GM23338 (cell line): Measurements from ENCODE around the gene XYLT1. TPM values are rescaled to one million over a fixed set of nuclear protein-coding genes. Genes with fewer than 3 reads are reported as not detected.

Experiments
- ATAC-seq: fragments of 200-7000 bp; cut with Tn5 transposase; 3 replicates; pipeline ENCODE4 v1.9.1; 2020
- DNase-seq: peaks from one replicate; pipeline ENCODE4 v3.0.0-alpha.2; 2015; ENCODE audit warnings: low spot score
- H2AFZ ChIP-seq: fragments of 200-600 bp; sonication (generic); 2 replicates; pipeline ENCODE4 v1.8.0; 2016; ENCODE audit warnings: antibody characterized with exemption, mild to moderate bottlenecking, moderate library complexity
- H3F3A ChIP-seq: fragments of 200-600 bp; sonication (generic); replicated peaks from 2 replicates; pipeline ENCODE4 v1.8.0; 2017; ENCODE audit warnings: antibody characterized with exemption, mixed run types, low read depth
- H3K27ac ChIP-seq: fragments of 200-600 bp; sonication (generic); 2 replicates; pipeline ENCODE4 v1.6.1; 2016; ENCODE audit warnings: low read depth
- H3K27me3 ChIP-seq: fragments of 200-600 bp; sonication (generic); 2 replicates; pipeline ENCODE4 v1.8.0; 2016; ENCODE audit warnings: mild to moderate bottlenecking, mixed run types, moderate library complexity; ENCODE audit not compliant: insufficient read depth
- H3K36me3 ChIP-seq: fragments of 200-600 bp; sonication (generic); 2 replicates; pipeline ENCODE4 v1.8.0; 2016; ENCODE audit warnings: mild to moderate bottlenecking; ENCODE audit not compliant: insufficient read depth
- H3K4me1 ChIP-seq: fragments of 200-600 bp; sonication (generic); 2 replicates; pipeline ENCODE4 v1.8.0; 2016; ENCODE audit warnings: mild to moderate bottlenecking, moderate library complexity; ENCODE audit not compliant: insufficient read depth
- H3K4me2 ChIP-seq: fragments of 200-600 bp; sonication (generic); 2 replicates; pipeline ENCODE4 v1.7.1; 2017; ENCODE audit warnings: mixed run types
- H3K4me3 ChIP-seq: fragments of 200-600 bp; sonication (generic); 2 replicates; pipeline ENCODE4 v1.6.1; 2016; ENCODE audit warnings: mixed run types
- H3K79me2 ChIP-seq: fragments of 200-600 bp; sonication (generic); replicated peaks from 2 replicates; pipeline ENCODE4 v1.8.0; 2017; ENCODE audit warnings: mild to moderate bottlenecking; ENCODE audit not compliant: insufficient read depth
- H3K9me2 ChIP-seq: fragments of 200-600 bp; sonication (generic); 2 replicates; pipeline ENCODE4 v1.8.0; 2017; ENCODE audit not compliant: insufficient read depth
- H4K20me1 ChIP-seq: fragments of 200-600 bp; sonication (generic); replicated peaks from 2 replicates; pipeline ENCODE4 v1.8.0; 2017; ENCODE audit warnings: mild to moderate bottlenecking; ENCODE audit not compliant: insufficient read depth
- H3K27ac Mint-ChIP-seq: 2 replicates; pipeline ENCODE4 v1.8.0; 2020; ENCODE audit warnings: inconsistent platforms, mild to moderate bottlenecking, moderate library complexity, mixed read lengths
- H3K27me3 Mint-ChIP-seq: 3 replicates; pipeline ENCODE4 v1.8.0; 2022; ENCODE audit warnings: low read depth, mild to moderate bottlenecking, moderate library complexity, mixed read lengths, inconsistent platforms; ENCODE audit not compliant: insufficient read depth, poor library complexity
- H3K36me3 Mint-ChIP-seq: 3 replicates; pipeline ENCODE4 v1.8.0; 2021; ENCODE audit warnings: low read depth, mild to moderate bottlenecking, inconsistent platforms, moderate library complexity, mixed read lengths
- H3K4me1 Mint-ChIP-seq: 3 replicates; pipeline ENCODE4 v1.8.0; 2020; ENCODE audit warnings: mild to moderate bottlenecking, inconsistent platforms, mixed read lengths
- H3K4me3 Mint-ChIP-seq: 3 replicates; pipeline ENCODE4 v1.8.0; 2021; ENCODE audit warnings: moderate library complexity, mild to moderate bottlenecking, inconsistent platforms, mixed read lengths
- H3K9me3 Mint-ChIP-seq: 3 replicates; pipeline ENCODE4 v1.8.0; 2020; ENCODE audit warnings: moderate library complexity, mild to moderate bottlenecking, inconsistent platforms, mixed read lengths
- CREB1 ChIP-seq: fragments of 250-450 bp; sonication (Bioruptor Pico); IDR thresholded peaks from 2 replicates; pipeline ENCODE4 v1.5.0; 2020; ENCODE audit warnings: low read depth, mild to moderate bottlenecking, moderate library complexity
- CTCF ChIP-seq, 2 experiments: fragments of 200-600 bp in 1 of 2; sonication (generic) in 1 of 2; conservative IDR thresholded peaks; 2 replicates each; pipeline versions ENCODE4 v1.5.1 to v1.6.1; 2016 to 2017; ENCODE audit warnings: antibody characterized with exemption in 2 of 2, low read depth in 2 of 2, mild to moderate bottlenecking in 2 of 2, moderate library complexity in 1 of 2
- EZH2 ChIP-seq: fragments of 200-600 bp; sonication (generic); IDR thresholded peaks from one replicate; pipeline ENCODE4 v1.8.0; 2017; ENCODE audit warnings: antibody characterized with exemption, mild to moderate bottlenecking, low read depth; ENCODE audit not compliant: unreplicated experiment
- POLR2AphosphoS5 ChIP-seq: IDR thresholded peaks from 2 replicates; pipeline ENCODE4 v1.6.1; 2016; ENCODE audit warnings: antibody characterized with exemption, low read depth
- ZNF114 ChIP-seq: fragments of 250-450 bp; sonication (Bioruptor Pico); IDR thresholded peaks from 2 replicates; pipeline ENCODE4 v1.5.0; 2020; ENCODE audit warnings: mild to moderate bottlenecking, moderate library complexity
- ZNF462 ChIP-seq: fragments of 250-450 bp; sonication (Bioruptor Pico); IDR thresholded peaks from 2 replicates; pipeline ENCODE4 v1.5.0; 2020; ENCODE audit warnings: mild to moderate bottlenecking, moderate library complexity
- polyA plus RNA-seq: library from polyadenylated mRNA; unstranded; fragments of >200 nt; fragmentation: Nextera tagmentation; extraction: Ambion mirVana; gene quantifications from 2 replicates; pipeline ENCODE4 v1.2.1, GENCODE V29; 2016
- total RNA-seq: library from RNA; depleted of rRNA; stranded (reverse); fragments of >200 nt; shearing (Covaris generic); gene quantifications from 2 replicates; pipeline ENCODE4 v1.2.3, GENCODE V29; 2014

Gene XYLT1
- total and polyA plus RNA-seq, 2 experiments from 2014 or later = 3.5 to 24.7 TPM

GRCh38 chr16:17364319-17365210 lies 106.2 kb downstream of the XYLT1 start:
- Histone ChIP-seq H3K27ac (0 out of 2 replicates have a peak overlapping the region, but pooled peaks have one; percentile 86), H3K4me1 (peaks cover 33% of the 10 kb centered on the region), H3K27me3 (no peaks in the 10 kb centered on the region), H3K4me2 (no peak overlapping the region; the same call in 1 of the 2 replicates), H3K36me3 (no peaks in the 10 kb centered on the region), H4K20me1 (no peaks in the 10 kb centered on the region), H3K79me2 (peaks cover 72% of the 10 kb centered on the region), H3K4me3 (no peak overlapping the region), H3K9me2 (0 out of 2 replicates have a peak, but pooled peaks cover 4% of the 10 kb centered on the region), H2AFZ (no peak overlapping the region), H3F3A (no peaks in the 10 kb centered on the region)
- Mint-ChIP-seq H3K36me3 (no peaks in the 10 kb centered on the region), H3K27me3 (peaks cover 6% of the 10 kb centered on the region), H3K9me3 (no peaks in the 10 kb centered on the region), H3K4me1 (peaks cover 44% of the 10 kb centered on the region), H3K27ac (no peak overlapping the region), H3K4me3 (no peak overlapping the region)
- ATAC-seq (no peak), DNase-seq (no peak)
- no peak for TF ChIP-seq POLR2AphosphoS5

GRCh38 chr16:17362946-17363345 lies 107.8 kb downstream of the XYLT1 start:
- H3K9me2 ChIP-seq = 0 out of 2 replicates have a peak, but pooled peaks cover 4% of the 10 kb centered on the region
- no peaks in the 10 kb centered on the region for H3K36me3 ChIP-seq
- H3K4me1 ChIP-seq = peaks cover 35% of the 10 kb centered on the region
- DNase-seq = no peak
- no peaks in the 10 kb centered on the region for H4K20me1 ChIP-seq
- TF ChIP-seq ZNF462 (CRISPR knock-in tag) = no peak
- no peak for TF ChIP-seq EZH2
- no peak for TF ChIP-seq CREB1 (CRISPR knock-in tag)
- TF ChIP-seq ZNF114 = no peak
- no peak for TF ChIP-seq CTCF (conservative IDR thresholded peaks at IDR 0.05; ENCODE audit: low read depth in 2 of 2)
- no peak for TF ChIP-seq POLR2AphosphoS5
- H3F3A ChIP-seq = no peaks in the 10 kb centered on the region
- no peak overlapping the region for H3K4me3 ChIP-seq
- Mint-ChIP-seq H3K4me3 (no peak overlapping the region), H3K9me3 (no peaks in the 10 kb centered on the region), H3K27me3 (peaks cover 5% of the 10 kb centered on the region), H3K27ac (no peak overlapping the region), H3K36me3 (no peaks in the 10 kb centered on the region), H3K4me1 (peaks cover 45% of the 10 kb centered on the region)
- no peaks in the 10 kb centered on the region for H3K27me3 ChIP-seq
- H2AFZ ChIP-seq = no peak overlapping the region
- no peak overlapping the region for H3K4me2 ChIP-seq
- ATAC-seq = no peak
- no peak overlapping the region for H3K27ac ChIP-seq
- H3K79me2 ChIP-seq = peaks cover 67% of the 10 kb centered on the region
